Heart left ventricle (tissue), 16 donors: ENCODE data around the gene PLSCR5. TPM values are rescaled to one million over a fixed set of nuclear protein-coding genes. Genes with fewer than 3 reads are reported as not detected.

ENCODE experiments used
- ATAC-seq, 4 donors: fragments of 200-7000 bp; cut with Tn5 transposase; one replicate each; pipeline ENCODE4 v1.9.1; 2020 to 2022; ENCODE audit warnings: moderate library complexity in 4 of 4, mild to moderate bottlenecking in 3 of 4, moderate number of reproducible peaks in 1 of 4
- DNase-seq, 5 donors: peaks; one replicate each; pipeline ENCODE4 v3.0.0-alpha.2; 2020
- H3K27ac ChIP-seq, 12 donors: fragments of 200-600 bp; sonication (generic) in 4 of 12; one replicate each; pipeline versions ENCODE4 v1.5.0 to v1.8.0; 2016 to 2022; ENCODE audit warnings: mild to moderate bottlenecking in 2 of 12
- H3K27me3 ChIP-seq, 9 donors: fragments of 200-600 bp; sonication (generic) in 2 of 9; one replicate each; pipeline versions ENCODE4 v1.5.1 to v1.8.0; 2016 to 2022; ENCODE audit warnings: mild to moderate bottlenecking in 3 of 9
- H3K36me3 ChIP-seq, 9 donors: fragments of 200-600 bp; sonication (generic) in 2 of 9; one replicate each; pipeline versions ENCODE4 v1.5.0 to v1.8.0; 2018 to 2022; ENCODE audit warnings: mild to moderate bottlenecking in 2 of 9
- H3K4me1 ChIP-seq, 12 donors: fragments of 200-600 bp; sonication (generic) in 4 of 12; one replicate each; pipeline versions ENCODE4 v1.5.0 to v1.8.0; 2016 to 2022; ENCODE audit warnings: mild to moderate bottlenecking in 3 of 12
- H3K4me3 ChIP-seq, 12 donors: fragments of 200-600 bp; sonication (generic) in 4 of 12; one replicate each; pipeline versions ENCODE4 v1.5.0 to v1.8.0; 2017 to 2022; ENCODE audit warnings: mild to moderate bottlenecking in 9 of 12, moderate library complexity in 4 of 12
- H3K9me3 ChIP-seq, 12 donors: fragments of 200-600 bp; sonication (generic) in 4 of 12; one replicate each; pipeline versions ENCODE4 v1.5.0 to v1.8.0; 2016 to 2022; ENCODE audit warnings: mild to moderate bottlenecking in 1 of 12
- POLR2A ChIP-seq, 2 donors: fragments of 450-650 bp; IDR thresholded peaks; one replicate each; pipeline ENCODE4 v1.6.1; 2017; ENCODE audit warnings: antibody characterized with exemption in 2 of 2, mild to moderate bottlenecking in 2 of 2, moderate library complexity in 2 of 2
- WGBS, 4 donors: extraction: QIAGEN DNeasy Blood & Tissue Kit in 2 of 4; methylation state at CpG; one replicate each; pipeline versions ENCODE4 v1.1.5 to v1.1.7; 2013 to 2018; 5-methylcytosine and 5-hydroxymethylcytosine counted together
- intact Hi-C, 10 donors: fragments of 100-400 bp; cut with DNase I; formaldehyde crosslinking; loops; one replicate each; pipeline versions ENCODE4 v1.11.1 to v1.14.2; 2022
- polyA plus RNA-seq, 2 donors: library from polyadenylated mRNA; stranded (reverse); fragments of 200-250 nt; gene quantifications; one replicate each; pipeline ENCODE4 v1.2.3, GENCODE V29; 2013
- total RNA-seq, 9 donors: library from RNA; depleted of rRNA in 2 of 9; stranded (reverse); fragments of >200 nt in 2 of 9; fragmentation: NEBNext Ultra II Directional in 3 of 9; extraction: Animal tissue kit (Norgen Biotek cat#: 25700) in 3 of 9; gene quantifications; one replicate each; pipeline versions ENCODE4 v1.1.0 to v1.2.4, GENCODE V29; 2016 to 2023
- TF ChIP-seq, protein P1 (sequence below), 12 donors: fragments of 200-600 bp; sonication (generic) in 4 of 12; IDR thresholded peaks; one replicate each; pipeline versions ENCODE4 v1.5.0 to v1.8.0; 2018 to 2022; ENCODE audit warnings: antibody characterized with exemption in 12 of 12, mild to moderate bottlenecking in 5 of 12
- donor health status: ischemic (EF 13 %, LVEDD 7.1; RV severe dilation, severe dysfunction).
- donor health status: healthy with polysubstance abuse.
- donor health status: DM: no; HTN: yes; CAD: no.
- donor health status: DM: no; HTN: no; CAD: no.
- donor health status: ischemic (EF 25% LVEDD 6.9; RV normal size, moderate dysfunction).
- donor health status: ischemic (EF 25% LVEDD 5.7; RV mildly dilated, moderate dysfunction).
- donor health status: healthy.
- donor health status: DM: yes; HTN: yes; CAD: no.
- donor health status: ischemic (EF 35%, LVEDD 5.7; RV mildly dilated, moderate dysfunction).
- donor health status: nonischemic (EF 11% LVEDD 7.7; RV severe dilation, severe dysfunction).
- donor health status: DM: yes; HTN: yes; CAD: no.
- donor health status: PGD.
- donor health status: ischemic (EF 29% LVEDD 5.4; RV normal size, mild dysfunction).
- donor health status: nonischemic (EF 23%, LVEDD 6.1; RV moderate dilation, normal function).

Gene PLSCR5
- total and polyA plus RNA-seq, 11 donors: not detected

DNA sequence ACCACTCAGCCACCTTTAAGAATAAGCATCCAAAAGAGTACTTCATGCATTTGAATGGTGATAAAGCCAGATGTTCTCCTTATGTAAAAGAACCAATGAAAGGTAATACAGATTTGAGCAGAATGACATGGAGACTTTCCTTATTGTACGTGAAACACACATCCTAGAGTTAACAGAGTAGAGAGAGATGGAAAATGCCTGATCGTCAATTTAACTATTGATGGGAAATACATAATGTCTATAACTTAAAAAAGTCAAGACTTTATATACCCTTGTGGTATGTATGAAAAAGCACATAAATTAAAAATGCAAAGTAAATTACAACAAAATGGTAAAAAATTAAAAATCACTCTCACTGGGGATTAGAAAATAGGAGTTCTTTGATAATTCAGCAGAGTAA is 31.7 kb upstream of the PLSCR5 start:
- H3K4me3 ChIP-seq: no peak overlapping the region
- no peak for TF ChIP-seq POLR2A (IDR thresholded peaks at IDR 0.05)
- TF ChIP-seq, protein P1, sequence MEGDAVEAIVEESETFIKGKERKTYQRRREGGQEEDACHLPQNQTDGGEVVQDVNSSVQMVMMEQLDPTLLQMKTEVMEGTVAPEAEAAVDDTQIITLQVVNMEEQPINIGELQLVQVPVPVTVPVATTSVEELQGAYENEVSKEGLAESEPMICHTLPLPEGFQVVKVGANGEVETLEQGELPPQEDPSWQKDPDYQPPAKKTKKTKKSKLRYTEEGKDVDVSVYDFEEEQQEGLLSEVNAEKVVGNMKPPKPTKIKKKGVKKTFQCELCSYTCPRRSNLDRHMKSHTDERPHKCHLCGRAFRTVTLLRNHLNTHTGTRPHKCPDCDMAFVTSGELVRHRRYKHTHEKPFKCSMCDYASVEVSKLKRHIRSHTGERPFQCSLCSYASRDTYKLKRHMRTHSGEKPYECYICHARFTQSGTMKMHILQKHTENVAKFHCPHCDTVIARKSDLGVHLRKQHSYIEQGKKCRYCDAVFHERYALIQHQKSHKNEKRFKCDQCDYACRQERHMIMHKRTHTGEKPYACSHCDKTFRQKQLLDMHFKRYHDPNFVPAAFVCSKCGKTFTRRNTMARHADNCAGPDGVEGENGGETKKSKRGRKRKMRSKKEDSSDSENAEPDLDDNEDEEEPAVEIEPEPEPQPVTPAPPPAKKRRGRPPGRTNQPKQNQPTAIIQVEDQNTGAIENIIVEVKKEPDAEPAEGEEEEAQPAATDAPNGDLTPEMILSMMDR (IDR thresholded peaks at IDR 0.05): no peak
- H3K36me3 ChIP-seq: no peaks in the 10 kb centered on the region
- no peaks in the 10 kb centered on the region for H3K9me3 ChIP-seq
- 82 to 89% (median 86%) methylated on average over 2 of the region's 2 CpGs for WGBS, 4 donors
- H3K27me3 ChIP-seq: no peaks in the 10 kb centered on the region
- ATAC-seq: no peak
- intact Hi-C loops: no loop called here
- no peak for DNase-seq
- H3K27ac ChIP-seq: no peak overlapping the region
- no peaks in the 10 kb centered on the region for H3K4me1 ChIP-seq

- no peaks in the 10 kb centered on the region for H3K27me3 ChIP-seq
- no peak for TF ChIP-seq POLR2A (IDR thresholded peaks at IDR 0.05)
- TF ChIP-seq, protein P1 (IDR thresholded peaks at IDR 0.05): no peak
- no peak overlapping the region for H3K4me3 ChIP-seq
- ATAC-seq: no peak
- no peaks in the 10 kb centered on the region for H3K4me1 ChIP-seq
- H3K9me3 ChIP-seq: no peaks in the 10 kb centered on the region
- no peak for DNase-seq
- H3K36me3 ChIP-seq: no peaks in the 10 kb centered on the region
- no peak overlapping the region for H3K27ac ChIP-seq
- intact Hi-C loops: no loop called here
- 74 to 86% (median 79%) methylated on average over 3 of the region's 3 CpGs for WGBS, 4 donors
These were observed 29.2 kb upstream of the PLSCR5 start for GRCh38 chr3:146634346-146634745.

DNA sequence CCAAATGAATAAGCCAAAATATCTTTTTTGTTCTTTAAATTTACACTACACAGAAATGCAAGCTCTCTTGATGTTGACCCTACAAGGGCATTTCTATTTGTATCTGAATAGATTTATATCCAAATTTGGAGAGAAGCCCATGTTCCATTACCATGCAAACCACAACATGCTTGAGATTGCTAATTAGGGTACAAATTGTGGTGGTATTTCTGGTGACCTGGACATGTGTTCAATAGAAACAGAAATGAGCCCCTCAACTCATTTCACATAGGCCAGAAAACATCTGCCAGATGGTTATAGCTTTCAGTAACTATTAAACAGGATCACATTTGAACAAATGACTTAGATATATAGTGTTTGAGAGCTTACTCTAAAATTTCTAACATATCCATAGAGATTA is 23.5 kb upstream of the PLSCR5 start:
- H3K4me3 ChIP-seq: no peak overlapping the region
- intact Hi-C loops: no loop called here
- H3K36me3 ChIP-seq: no peaks in the 10 kb centered on the region
- ATAC-seq (no peak), DNase-seq (no peak)
- no peaks in the 10 kb centered on the region for H3K4me1 ChIP-seq
- no peak overlapping the region for H3K27ac ChIP-seq
- TF ChIP-seq, protein P1 (IDR thresholded peaks at IDR 0.05): no peak
- no peak for TF ChIP-seq POLR2A (IDR thresholded peaks at IDR 0.05)
- no peaks in the 10 kb centered on the region for H3K9me3 ChIP-seq
- no peaks in the 10 kb centered on the region for H3K27me3 ChIP-seq

DNA sequence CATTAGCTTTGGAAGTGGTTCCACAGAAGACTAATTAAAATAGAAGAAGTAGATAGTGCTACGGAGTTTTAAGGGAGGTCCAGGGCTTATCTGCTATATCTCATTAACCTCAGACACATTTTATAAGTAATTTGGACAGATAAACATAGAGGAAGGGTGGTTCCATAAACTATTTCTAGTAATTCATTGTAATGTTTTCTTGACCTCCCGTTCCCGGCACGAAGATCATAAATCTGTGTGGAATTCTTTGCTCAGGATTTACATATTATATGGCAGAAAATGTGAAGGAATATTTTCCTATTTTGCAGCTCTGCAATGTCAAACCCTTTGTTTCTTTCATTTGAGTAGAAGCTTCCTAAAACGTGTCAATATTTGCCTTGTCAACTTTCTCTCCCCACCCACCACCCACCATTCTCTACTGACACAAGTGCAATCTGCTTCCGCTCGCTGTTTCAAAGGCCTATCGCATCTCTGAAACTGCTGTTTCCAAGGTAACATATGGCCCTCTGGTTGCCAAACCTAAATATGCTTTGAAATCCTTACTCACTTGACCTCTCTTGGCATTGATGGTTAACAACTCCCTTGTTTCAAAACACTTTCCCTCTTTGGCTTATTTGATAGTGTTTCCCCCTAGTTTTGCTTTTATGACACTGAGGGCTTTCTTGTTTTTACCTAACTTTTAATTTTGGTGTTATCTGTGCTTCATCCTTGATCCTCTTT is 21.4 kb upstream of the PLSCR5 start:
- ATAC-seq: no peak
- Histone ChIP-seq H3K4me3 (no peak overlapping the region), H3K4me1 (no peaks in the 10 kb centered on the region), H3K27me3 (no peaks in the 10 kb centered on the region), H3K36me3 (no peaks in the 10 kb centered on the region), H3K27ac (no peak overlapping the region), H3K9me3 (no peaks in the 10 kb centered on the region)
- WGBS, 4 donors: 78 to 85% (median 82%) methylated on average over 8 of the region's 8 CpGs
- intact Hi-C loops: no loop called here
- no peak for DNase-seq
- TF ChIP-seq POLR2A (IDR thresholded peaks at IDR 0.05): no peak
- TF ChIP-seq, protein P1 (IDR thresholded peaks at IDR 0.05): no peak
